Measurements from ENCODE around the gene P2RX1. TPM values are rescaled to one million over a fixed set of nuclear protein-coding genes. Genes with fewer than 3 reads are reported as not detected.

The P2RX1 gene
- total RNA-seq, 2 donors from 2014 or later: 39.2 to 45.4 TPM

DNA sequence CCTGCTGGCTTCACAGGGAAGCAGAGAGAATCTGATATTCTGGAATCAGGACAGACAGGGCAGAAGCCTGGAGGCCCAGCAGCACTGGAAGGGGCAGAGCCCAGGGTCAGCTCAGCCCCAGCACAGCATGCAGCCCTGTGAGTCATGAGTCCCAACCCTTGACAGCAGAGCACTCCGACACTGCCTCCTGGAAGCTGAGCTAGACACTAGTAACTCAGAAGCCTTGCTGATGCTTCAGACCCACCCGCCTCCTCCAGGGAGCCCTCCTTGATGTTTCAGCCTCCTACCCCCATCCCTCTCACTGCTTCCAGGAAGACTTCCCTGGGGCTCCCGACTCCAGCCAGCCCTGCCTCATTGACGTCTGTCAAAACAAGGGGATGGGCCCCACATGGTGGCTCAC, 30.3 kb downstream of the P2RX1 start:
- Histone ChIP-seq H3K4me1 (peaks cover 23% of the 10 kb centered on the region), H3K27me3 (no peaks in the 10 kb centered on the region), H3K36me3 (replicated peaks in 1 of 2; ENCODE audit: insufficient read depth in 1 of 2, low read depth in 2 of 2) (no peaks in the 10 kb centered on the region), H3K27ac (no peak overlapping the region), H3K4me3 (no peak overlapping the region), H3K9me3 (no peaks in the 10 kb centered on the region)
- 73 to 77% methylated on average over 2 to 4 of the region's 4 CpGs for WGBS, 2 donors
- ATAC-seq (no peak), DNase-seq (no peak)
- TF ChIP-seq, protein P1, sequence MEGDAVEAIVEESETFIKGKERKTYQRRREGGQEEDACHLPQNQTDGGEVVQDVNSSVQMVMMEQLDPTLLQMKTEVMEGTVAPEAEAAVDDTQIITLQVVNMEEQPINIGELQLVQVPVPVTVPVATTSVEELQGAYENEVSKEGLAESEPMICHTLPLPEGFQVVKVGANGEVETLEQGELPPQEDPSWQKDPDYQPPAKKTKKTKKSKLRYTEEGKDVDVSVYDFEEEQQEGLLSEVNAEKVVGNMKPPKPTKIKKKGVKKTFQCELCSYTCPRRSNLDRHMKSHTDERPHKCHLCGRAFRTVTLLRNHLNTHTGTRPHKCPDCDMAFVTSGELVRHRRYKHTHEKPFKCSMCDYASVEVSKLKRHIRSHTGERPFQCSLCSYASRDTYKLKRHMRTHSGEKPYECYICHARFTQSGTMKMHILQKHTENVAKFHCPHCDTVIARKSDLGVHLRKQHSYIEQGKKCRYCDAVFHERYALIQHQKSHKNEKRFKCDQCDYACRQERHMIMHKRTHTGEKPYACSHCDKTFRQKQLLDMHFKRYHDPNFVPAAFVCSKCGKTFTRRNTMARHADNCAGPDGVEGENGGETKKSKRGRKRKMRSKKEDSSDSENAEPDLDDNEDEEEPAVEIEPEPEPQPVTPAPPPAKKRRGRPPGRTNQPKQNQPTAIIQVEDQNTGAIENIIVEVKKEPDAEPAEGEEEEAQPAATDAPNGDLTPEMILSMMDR (IDR thresholded peaks at IDR 0.05): no peak
- no peak for TF ChIP-seq POLR2A (IDR thresholded peaks at IDR 0.05)
- intact Hi-C loops (cut with DNase I): no loop called here

DNA sequence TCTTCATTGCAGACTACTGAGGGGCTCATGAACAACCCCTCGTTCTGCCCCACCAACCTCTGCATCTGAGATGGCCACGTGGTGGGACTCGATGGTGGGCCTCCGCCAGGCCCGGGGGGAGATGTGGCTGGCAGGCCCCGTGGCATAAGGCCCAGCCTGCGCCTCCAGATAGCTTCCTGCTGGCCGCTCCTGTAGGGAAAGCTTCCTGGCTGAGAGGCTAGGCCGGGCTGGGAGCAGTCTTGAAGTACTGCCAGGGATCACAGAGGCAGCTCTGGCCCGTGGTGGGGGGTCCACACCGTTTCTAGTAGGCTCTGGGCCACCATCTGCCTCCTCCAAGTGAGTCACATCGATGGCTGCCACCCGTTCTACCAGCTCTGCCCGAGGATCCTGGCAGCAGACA, 31.0 kb downstream of the P2RX1 start:
- no peak for DNase-seq
- no peaks in the 10 kb centered on the region for H3K9me3 ChIP-seq
- intact Hi-C loops (cut with DNase I): no loop called here
- H3K27ac ChIP-seq: no peak overlapping the region
- no peak for ATAC-seq
- H3K4me3 ChIP-seq: no peak overlapping the region
- TF ChIP-seq POLR2A (IDR thresholded peaks at IDR 0.05): no peak
- TF ChIP-seq, protein P1 (IDR thresholded peaks at IDR 0.05): no peak
- H3K36me3 ChIP-seq (replicated peaks in 1 of 2; ENCODE audit: insufficient read depth in 1 of 2, low read depth in 2 of 2): no peaks in the 10 kb centered on the region
- H3K4me1 ChIP-seq: peaks cover 16% of the 10 kb centered on the region
- WGBS, 2 donors: 80 to 96% methylated on average over 7 to 14 of the region's 14 CpGs
- H3K27me3 ChIP-seq: no peaks in the 10 kb centered on the region

DNA sequence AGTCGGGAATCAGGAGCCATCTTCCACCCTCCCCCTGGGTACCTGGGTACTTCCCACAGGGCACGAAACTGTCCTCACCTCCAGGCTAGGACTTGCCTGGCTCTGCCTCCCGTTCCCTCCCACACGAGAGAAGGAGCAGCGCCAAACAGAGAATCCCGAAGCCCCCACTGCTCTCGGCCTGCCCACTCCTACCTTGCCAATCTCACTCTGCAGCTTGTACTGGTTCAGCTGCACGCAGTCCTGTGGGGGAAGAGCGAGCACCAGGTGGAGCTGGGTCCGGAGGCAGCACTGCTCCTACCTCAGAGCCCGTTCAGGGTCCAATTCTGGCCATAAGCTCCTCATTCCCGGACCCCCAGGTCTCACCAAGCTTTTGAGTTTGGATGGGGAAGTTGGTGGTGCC, 32.1 kb downstream of the P2RX1 start:
- WGBS, 2 donors: 90 to 96% methylated on average over 7 to 10 of the region's 12 CpGs
- intact Hi-C loops (cut with DNase I): no loop called here
- no peak for TF ChIP-seq POLR2A (IDR thresholded peaks at IDR 0.05)
- TF ChIP-seq, protein P1 (IDR thresholded peaks at IDR 0.05): no peak
- Histone ChIP-seq H3K4me3 (no peak overlapping the region), H3K4me1 (peaks cover 8% of the 10 kb centered on the region), H3K9me3 (no peaks in the 10 kb centered on the region), H3K36me3 (replicated peaks in 1 of 2; ENCODE audit: insufficient read depth in 1 of 2, low read depth in 2 of 2) (no peaks in the 10 kb centered on the region), H3K27me3 (no peaks in the 10 kb centered on the region), H3K27ac (no peak overlapping the region)
- no peak for ATAC-seq
- no peak for DNase-seq

GRCh38 chr17:3882276-3882675, 34.0 kb downstream of the P2RX1 start:
- WGBS, 2 donors: 71 to 82% methylated on average over 2 to 4 of the region's 4 CpGs
- Histone ChIP-seq H3K36me3 (replicated peaks in 1 of 2; ENCODE audit: insufficient read depth in 1 of 2, low read depth in 2 of 2) (no peaks in the 10 kb centered on the region), H3K4me3 (no peak overlapping the region), H3K9me3 (no peaks in the 10 kb centered on the region), H3K27ac (no peak overlapping the region), H3K27me3 (no peaks in the 10 kb centered on the region), H3K4me1 (no peaks in the 10 kb centered on the region)
- intact Hi-C loops (cut with DNase I): no loop called here
- TF ChIP-seq POLR2A (IDR thresholded peaks at IDR 0.05): no peak
- TF ChIP-seq, protein P1 (IDR thresholded peaks at IDR 0.05): no peak
- no peak for DNase-seq
- ATAC-seq: no peak

DNA sequence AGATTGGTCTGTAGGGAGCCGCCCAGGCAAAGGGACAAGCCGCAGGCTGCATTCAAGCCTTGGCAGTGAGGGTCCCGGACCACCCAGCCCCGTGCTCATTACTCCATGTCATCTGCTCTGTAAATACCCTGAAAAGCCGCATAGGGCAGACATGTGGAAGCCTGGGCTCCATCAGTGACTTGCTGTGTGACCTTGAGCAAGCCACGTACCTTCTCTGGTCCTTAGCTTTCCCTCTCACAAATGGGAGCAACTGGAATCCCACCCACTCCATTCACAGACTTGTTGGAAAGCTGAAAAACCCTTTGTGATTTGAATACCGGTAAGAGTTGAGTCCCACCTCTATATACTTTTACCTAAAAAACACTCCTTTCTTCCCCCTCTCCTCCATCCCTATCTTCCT, 35.3 kb downstream of the P2RX1 start:
- Histone ChIP-seq H3K36me3 (replicated peaks in 1 of 2; ENCODE audit: insufficient read depth in 1 of 2, low read depth in 2 of 2) (no peaks in the 10 kb centered on the region), H3K4me1 (no peaks in the 10 kb centered on the region), H3K27me3 (no peaks in the 10 kb centered on the region), H3K4me3 (no peak overlapping the region), H3K9me3 (no peaks in the 10 kb centered on the region), H3K27ac (no peak overlapping the region)
- TF ChIP-seq POLR2A (IDR thresholded peaks at IDR 0.05): no peak
- TF ChIP-seq, protein P1 (IDR thresholded peaks at IDR 0.05): no peak
- 85 to 88% methylated on average over 7 of the region's 7 CpGs for WGBS, 2 donors
- DNase-seq: no peak
- ATAC-seq: no peak
- intact Hi-C loops (cut with DNase I): no loop called here

Data from body of pancreas (tissue), 4 donors.